Medulla oblongata (tissue), 1 donor: ENCODE results near the gene MUC2.

Experiments
- DNase-seq: peaks from one replicate; pipeline ENCODE4 v3.0.0-alpha.2; 2015; ENCODE audit errors: extremely low spot score

Gene MUC2

GRCh38 chr11:1072116-1072820 is 2.4 kb upstream of the MUC2 start:
- no peak for DNase-seq

- no peak for DNase-seq
These were observed 1.8 kb upstream of the MUC2 start for GRCh38 chr11:1072821-1073231.

GRCh38 chr11:1073261-1073724 is 1.4 kb upstream of the MUC2 start:
- peak; percentile 13 for DNase-seq

GRCh38 chr11:1073851-1074243 is 827 bp upstream of the MUC2 start:
- no peak for DNase-seq

- DNase-seq, result no peak
These were observed 752 bp downstream of the MUC2 start for GRCh38 chr11:1075341-1075911.

- DNase-seq, result no peak
These were observed 1.5 kb downstream of the MUC2 start for GRCh38 chr11:1076061-1076665.

GRCh38 chr11:1077033-1077416 is 2.4 kb downstream of the MUC2 start:
- no peak for DNase-seq

- DNase-seq, result no peak
These were observed 2.9 kb downstream of the MUC2 start for GRCh38 chr11:1077417-1078119.

- DNase-seq, result no peak
These were observed 3.5 kb downstream of the MUC2 start for GRCh38 chr11:1078191-1078601.

GRCh38 chr11:1081601-1082311 is 7.1 kb downstream of the MUC2 start:
- no peak for DNase-seq

GRCh38 chr11:1082346-1082727 is 7.7 kb downstream of the MUC2 start:
- no peak for DNase-seq

GRCh38 chr11:1082728-1083620 is 8.3 kb downstream of the MUC2 start:
- no peak for DNase-seq

GRCh38 chr11:1083621-1084551 is 9.2 kb downstream of the MUC2 start:
- DNase-seq, result no peak

GRCh38 chr11:1084561-1085439 is 10.1 kb downstream of the MUC2 start:
- no peak for DNase-seq

- DNase-seq, result no peak
These were observed 10.9 kb downstream of the MUC2 start for GRCh38 chr11:1085440-1086170.

- no peak for DNase-seq
These were observed 11.8 kb downstream of the MUC2 start for GRCh38 chr11:1086171-1087102.
